Measurements from ENCODE around the gene TRAPPC10. TPM values are rescaled to one million over a fixed set of nuclear protein-coding genes. Genes with fewer than 3 reads are reported as not detected.

TRAPPC10 gene
- total RNA-seq, 2 donors from 2014 or later, result 46.6 to 50.2 TPM

GRCh38 chr21:44038063-44038462, 26.0 kb downstream of the TRAPPC10 start:
- Histone ChIP-seq H3K4me3 (no peak overlapping the region), H3K27me3 (no peaks in the 10 kb centered on the region), H3K9me3 (no peaks in the 10 kb centered on the region), H3K4me1 (no peaks in the 10 kb centered on the region), H3K9ac (ENCODE audit: low read depth in 2 of 2, low read length in 2 of 2) (no peak overlapping the region), H3K36me3 (peaks cover 16% of the 10 kb centered on the region), H3K27ac (no peak overlapping the region)
- DNase-seq, result no peak
- no peak for TF ChIP-seq CTCF (IDR thresholded peaks at IDR 0.05)
- intact Hi-C loops (cut with DNase I), result no loop called here

GRCh38 chr21:44039828-44040227, 27.7 kb downstream of the TRAPPC10 start:
- no peaks in the 10 kb centered on the region for H3K9me3 ChIP-seq
- no peaks in the 10 kb centered on the region for H3K27me3 ChIP-seq
- no peak for DNase-seq
- peaks cover 11% of the 10 kb centered on the region for H3K36me3 ChIP-seq
- H3K4me1 ChIP-seq, result no peaks in the 10 kb centered on the region
- intact Hi-C loops (cut with DNase I), result no loop called here
- H3K27ac ChIP-seq, result no peak overlapping the region
- H3K9ac ChIP-seq (ENCODE audit: low read depth in 2 of 2, low read length in 2 of 2), result no peak overlapping the region
- TF ChIP-seq CTCF (IDR thresholded peaks at IDR 0.05), result no peak
- H3K4me3 ChIP-seq, result no peak overlapping the region

- H3K4me3 ChIP-seq, result no peak overlapping the region
- intact Hi-C loops (cut with DNase I), result no loop called here
- DNase-seq, result no peak
- H3K9ac ChIP-seq (ENCODE audit: low read depth in 2 of 2, low read length in 2 of 2), result no peak overlapping the region
- no peak overlapping the region for H3K27ac ChIP-seq
- no peaks in the 10 kb centered on the region for H3K9me3 ChIP-seq
- no peak for TF ChIP-seq CTCF (IDR thresholded peaks at IDR 0.05)
- H3K36me3 ChIP-seq, result peaks cover 8% of the 10 kb centered on the region
- H3K27me3 ChIP-seq, result no peaks in the 10 kb centered on the region
- no peaks in the 10 kb centered on the region for H3K4me1 ChIP-seq
Measured at GRCh38 chr21:44043613-44044012, 31.5 kb downstream of the TRAPPC10 start.

GRCh38 chr21:44046734-44047133, 34.6 kb downstream of the TRAPPC10 start:
- H3K36me3 ChIP-seq, result peaks cover 5% of the 10 kb centered on the region
- no peaks in the 10 kb centered on the region for H3K9me3 ChIP-seq
- H3K4me1 ChIP-seq, result peaks cover 2% of the 10 kb centered on the region
- H3K9ac ChIP-seq (ENCODE audit: low read depth in 2 of 2, low read length in 2 of 2), result no peak overlapping the region
- TF ChIP-seq CTCF (IDR thresholded peaks at IDR 0.05), result no peak
- no peak overlapping the region for H3K4me3 ChIP-seq
- H3K27me3 ChIP-seq, result no peaks in the 10 kb centered on the region
- intact Hi-C loops (cut with DNase I), result no loop called here
- DNase-seq, result no peak
- H3K27ac ChIP-seq, result no peak overlapping the region

GRCh38 chr21:44047996-44048560, 36.0 kb downstream of the TRAPPC10 start:
- Histone ChIP-seq H3K36me3 (peaks cover 5% of the 10 kb centered on the region), H3K27ac (no peak overlapping the region), H3K4me1 (peaks cover 3% of the 10 kb centered on the region), H3K4me3 (no peak overlapping the region), H3K27me3 (no peaks in the 10 kb centered on the region), H3K9me3 (no peaks in the 10 kb centered on the region), H3K9ac (ENCODE audit: low read depth in 2 of 2, low read length in 2 of 2) (no peak overlapping the region)
- no peak for TF ChIP-seq CTCF (IDR thresholded peaks at IDR 0.05)
- intact Hi-C loops (cut with DNase I), result no loop called here
- DNase-seq, result no peak
